ENCODE results near the gene THSD4. TPM values are rescaled to one million over a fixed set of nuclear protein-coding genes. Genes with fewer than 3 reads are reported as not detected.

The THSD4 gene
- total RNA-seq, 1 donor from 2014 or later, result not detected

DNA sequence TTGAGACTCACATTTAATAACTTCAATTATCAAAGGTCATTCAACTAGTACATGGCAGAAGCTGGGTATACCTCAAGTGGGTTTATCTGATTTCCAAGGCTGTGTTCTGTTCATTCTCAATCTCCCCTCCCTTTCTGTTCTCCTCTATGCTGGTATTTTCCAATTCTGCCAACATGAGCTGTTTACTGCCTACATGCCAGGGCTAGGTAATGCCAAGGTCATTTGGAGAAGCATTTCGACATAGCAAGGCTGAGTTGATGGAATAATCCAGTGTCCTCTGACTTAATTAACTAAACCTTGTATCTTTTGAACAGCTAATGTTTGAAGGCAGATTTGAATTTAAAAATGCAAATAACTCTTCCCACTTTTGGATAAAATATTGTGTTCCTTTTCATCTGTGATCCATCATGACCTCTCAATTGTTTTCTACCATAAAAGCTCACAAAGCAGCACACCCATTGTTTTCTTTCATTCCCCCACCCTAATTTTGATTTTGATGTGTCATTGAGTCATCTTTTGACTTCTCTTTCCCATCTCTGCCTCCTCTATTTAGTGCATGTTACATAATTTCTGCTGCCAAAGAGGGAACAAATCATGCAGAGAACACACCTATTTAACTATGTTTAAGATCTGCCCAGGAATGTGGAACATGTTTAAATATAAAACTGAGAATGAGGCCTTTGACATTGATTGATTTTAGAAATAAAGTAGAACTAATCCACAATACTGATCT lies 386.2 kb downstream of the THSD4 start:
- Mint-ChIP-seq H3K4me1 (ENCODE audit: low read depth) (no peaks in the 10 kb centered on the region), H3K4me3 (ENCODE audit: low read depth) (no peak overlapping the region), H3K27ac (no peak overlapping the region), H3K27me3 (ENCODE audit: low read depth) (peaks cover 8% of the 10 kb centered on the region), H3K9me3 (peaks cover 8% of the 10 kb centered on the region), H3K36me3 (ENCODE audit: low read depth) (no peaks in the 10 kb centered on the region)
- intact Hi-C loops (cut with micrococcal nuclease), result no loop called here
- DNase-seq (ENCODE audit: low spot score), result no peak

DNA sequence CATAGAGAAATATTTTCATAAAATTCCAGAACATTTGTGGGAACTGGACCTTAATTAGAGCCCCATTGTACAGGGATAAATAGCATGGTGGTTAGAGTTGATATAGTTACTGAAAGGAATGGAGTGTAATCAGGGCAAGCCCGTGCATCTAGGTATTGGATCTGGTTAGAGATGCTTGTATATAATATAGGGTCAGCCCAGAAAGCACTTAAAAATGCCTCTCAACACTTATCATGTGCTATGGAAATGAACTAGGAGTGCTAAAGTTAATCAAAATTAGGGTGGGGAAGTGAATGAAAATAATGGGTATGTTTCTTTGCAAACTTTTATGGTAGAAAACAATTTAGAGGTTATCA lies 386.8 kb downstream of the THSD4 start:
- H3K9me3 Mint-ChIP-seq, result peaks cover 8% of the 10 kb centered on the region
- H3K4me1 Mint-ChIP-seq (ENCODE audit: low read depth), result no peaks in the 10 kb centered on the region
- H3K4me3 Mint-ChIP-seq (ENCODE audit: low read depth), result no peak overlapping the region
- no peak for DNase-seq (ENCODE audit: low spot score)
- H3K27me3 Mint-ChIP-seq (ENCODE audit: low read depth), result peaks cover 8% of the 10 kb centered on the region
- no peaks in the 10 kb centered on the region for H3K36me3 Mint-ChIP-seq (ENCODE audit: low read depth)
- H3K27ac Mint-ChIP-seq, result no peak overlapping the region
- intact Hi-C loops (cut with micrococcal nuclease), result no loop called here

DNA sequence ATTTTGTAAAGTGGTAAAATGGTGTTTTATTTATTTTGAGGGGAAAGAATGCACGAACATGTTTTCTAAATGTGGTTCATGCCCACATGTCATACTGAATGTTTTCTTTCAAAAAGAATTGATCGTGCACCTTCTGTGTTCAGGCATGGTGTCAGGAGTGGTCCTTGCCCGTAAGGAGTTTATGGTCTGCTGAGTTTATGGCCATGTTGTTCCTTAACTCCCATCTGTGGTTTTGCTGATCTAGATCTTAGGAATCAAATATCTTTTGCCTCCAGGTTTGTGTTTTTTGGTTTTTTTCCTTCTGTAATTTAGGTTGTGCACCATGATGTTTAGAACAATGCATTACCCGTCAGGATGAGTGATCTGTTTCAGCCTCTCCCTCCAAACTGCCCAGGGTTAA lies 390.7 kb downstream of the THSD4 start:
- Mint-ChIP-seq H3K36me3 (ENCODE audit: low read depth) (no peaks in the 10 kb centered on the region), H3K27ac (no peak overlapping the region), H3K4me1 (ENCODE audit: low read depth) (no peaks in the 10 kb centered on the region), H3K9me3 (no peaks in the 10 kb centered on the region), H3K27me3 (ENCODE audit: low read depth) (peaks cover 4% of the 10 kb centered on the region), H3K4me3 (ENCODE audit: low read depth) (no peak overlapping the region)
- intact Hi-C loops (cut with micrococcal nuclease), result no loop called here
- no peak for DNase-seq (ENCODE audit: low spot score)

DNA sequence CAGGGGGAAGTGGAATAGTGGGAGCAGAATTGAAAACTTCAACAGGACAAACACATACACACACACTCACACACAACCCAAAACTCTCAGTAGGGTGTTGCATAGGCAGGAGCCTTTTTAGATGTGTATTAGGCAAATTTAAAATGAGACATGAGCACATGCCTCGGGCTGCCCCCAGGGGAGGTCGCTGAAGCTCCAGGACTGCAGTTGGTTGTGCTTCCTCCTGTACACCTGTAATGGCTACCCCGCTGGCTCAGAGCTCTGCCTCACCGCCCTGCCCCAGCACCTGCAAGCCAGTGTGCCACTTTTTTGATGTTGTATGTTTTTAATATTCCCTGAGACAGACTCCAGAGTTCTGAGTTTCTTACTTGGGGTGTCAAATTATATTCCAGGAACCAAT lies 391.7 kb downstream of the THSD4 start:
- no peaks in the 10 kb centered on the region for H3K4me1 Mint-ChIP-seq (ENCODE audit: low read depth)
- H3K9me3 Mint-ChIP-seq, result no peaks in the 10 kb centered on the region
- intact Hi-C loops (cut with micrococcal nuclease), result no loop called here
- no peak overlapping the region for H3K27ac Mint-ChIP-seq
- no peak for DNase-seq (ENCODE audit: low spot score)
- H3K27me3 Mint-ChIP-seq (ENCODE audit: low read depth), result peaks cover 4% of the 10 kb centered on the region
- H3K36me3 Mint-ChIP-seq (ENCODE audit: low read depth), result no peaks in the 10 kb centered on the region
- H3K4me3 Mint-ChIP-seq (ENCODE audit: low read depth), result no peak overlapping the region

- intact Hi-C loops (cut with micrococcal nuclease), result no loop called here
- no peak overlapping the region for H3K27ac Mint-ChIP-seq
Observed at GRCh38 chr15:71508081-71508682, 392.9 kb downstream of the THSD4 start.

DNA sequence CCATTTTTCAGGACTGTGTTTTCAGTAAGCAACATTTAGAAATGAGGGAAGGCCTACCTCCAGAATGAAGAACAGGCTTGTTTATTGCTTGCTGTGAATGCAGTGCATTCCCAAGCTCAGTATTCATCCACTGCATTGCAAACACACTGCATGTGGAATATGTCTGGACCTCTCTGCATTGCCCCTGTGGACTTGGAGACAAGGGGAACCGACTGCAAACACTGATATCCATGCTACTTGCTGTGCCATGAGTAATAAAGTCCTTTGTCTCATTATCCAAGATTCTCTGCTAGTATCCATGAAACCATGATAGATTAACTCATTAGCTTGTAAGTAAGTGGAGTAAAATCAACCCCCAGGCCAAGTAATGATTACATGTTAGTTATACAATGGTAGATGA lies 393.9 kb downstream of the THSD4 start:
- DNase-seq (ENCODE audit: low spot score), result no peak
- intact Hi-C loops (cut with micrococcal nuclease), result no loop called here
- H3K27me3 Mint-ChIP-seq (ENCODE audit: low read depth), result peaks cover 7% of the 10 kb centered on the region
- no peaks in the 10 kb centered on the region for H3K4me1 Mint-ChIP-seq (ENCODE audit: low read depth)
- H3K27ac Mint-ChIP-seq, result no peak overlapping the region
- H3K9me3 Mint-ChIP-seq, result no peaks in the 10 kb centered on the region
- no peak overlapping the region for H3K4me3 Mint-ChIP-seq (ENCODE audit: low read depth)
- no peaks in the 10 kb centered on the region for H3K36me3 Mint-ChIP-seq (ENCODE audit: low read depth)

More at GRCh38 chr15:71508081-71508682, 392.9 kb downstream of the THSD4 start:
- Mint-ChIP-seq H3K4me1 (ENCODE audit: low read depth) (no peaks in the 10 kb centered on the region), H3K36me3 (ENCODE audit: low read depth) (no peaks in the 10 kb centered on the region), H3K4me3 (ENCODE audit: low read depth) (no peak overlapping the region), H3K27me3 (ENCODE audit: low read depth) (peaks cover 4% of the 10 kb centered on the region), H3K9me3 (no peaks in the 10 kb centered on the region)
- no peak for DNase-seq (ENCODE audit: low spot score)

DNA sequence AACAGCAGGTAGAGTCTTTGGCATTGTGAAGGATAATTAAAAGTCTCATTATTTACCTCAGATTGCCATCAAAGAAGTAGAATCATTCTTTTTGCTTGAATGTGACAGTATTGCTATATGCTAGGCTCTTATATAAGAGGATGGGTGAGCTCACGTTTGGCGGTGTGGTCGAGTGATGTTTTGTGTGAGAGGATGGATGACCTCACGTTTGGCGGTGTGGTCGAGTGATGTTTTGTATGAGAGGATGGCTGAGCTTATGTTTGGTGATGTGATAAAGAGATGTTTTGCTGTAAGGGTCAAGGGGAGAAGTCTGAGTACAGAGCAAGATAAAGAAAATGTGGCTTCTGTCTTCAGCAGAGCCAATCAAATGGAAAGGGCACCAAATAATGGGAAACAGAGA lies 395.5 kb downstream of the THSD4 start:
- intact Hi-C loops (cut with micrococcal nuclease), result no loop called here
- H3K27me3 Mint-ChIP-seq (ENCODE audit: low read depth), result peaks cover 4% of the 10 kb centered on the region
- H3K36me3 Mint-ChIP-seq (ENCODE audit: low read depth), result no peaks in the 10 kb centered on the region
- no peak overlapping the region for H3K27ac Mint-ChIP-seq
- no peaks in the 10 kb centered on the region for H3K4me1 Mint-ChIP-seq (ENCODE audit: low read depth)
- H3K4me3 Mint-ChIP-seq (ENCODE audit: low read depth), result no peak overlapping the region
- no peak for DNase-seq (ENCODE audit: low spot score)
- H3K9me3 Mint-ChIP-seq, result no peaks in the 10 kb centered on the region

DNA sequence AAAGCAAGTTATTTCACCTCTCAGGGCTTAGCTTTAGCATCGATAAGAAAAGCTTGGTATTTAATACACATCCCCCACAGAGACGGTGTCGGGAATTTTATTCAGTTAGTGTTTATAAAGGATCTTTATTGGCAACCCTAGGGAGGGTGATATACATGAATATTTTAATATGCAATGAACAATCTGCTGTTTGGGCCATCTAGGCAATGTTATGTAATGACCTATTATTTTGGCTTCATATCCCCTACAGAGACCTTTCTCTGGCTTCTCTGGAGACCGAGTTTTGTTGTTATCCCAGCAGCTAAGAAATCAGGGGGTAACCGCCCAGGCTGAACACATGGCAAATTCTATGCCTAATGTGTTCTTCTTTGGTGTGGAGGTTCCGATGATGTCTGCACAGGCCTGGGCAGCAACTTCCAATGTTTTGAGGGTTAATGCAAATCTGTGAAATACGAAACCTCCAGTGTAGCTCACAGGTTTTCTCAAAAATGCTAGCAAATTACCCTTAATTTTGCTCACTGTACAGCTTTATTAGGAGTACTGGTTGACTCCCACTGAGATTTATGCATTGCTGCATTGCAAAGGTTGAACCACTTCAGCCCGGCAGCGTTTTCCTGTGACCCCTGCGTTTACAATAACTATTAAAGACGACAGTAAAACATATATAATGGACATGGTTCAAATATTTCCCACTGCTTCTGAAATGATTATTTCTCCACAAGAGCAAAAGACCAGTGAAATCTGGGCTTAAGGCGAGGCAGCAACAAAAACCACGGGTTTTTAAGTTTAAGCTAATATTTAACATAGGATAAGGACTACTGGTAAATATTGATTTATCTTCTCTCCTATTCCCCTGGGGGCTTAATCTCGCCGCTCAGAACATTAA lies 396.8 kb downstream of the THSD4 start:
- no peak overlapping the region for H3K27ac Mint-ChIP-seq
- intact Hi-C loops (cut with micrococcal nuclease), result no loop called here

GRCh38 chr15:71512682-71513006 lies 397.4 kb downstream of the THSD4 start:
- Mint-ChIP-seq H3K4me1 (ENCODE audit: low read depth) (no peaks in the 10 kb centered on the region), H3K4me3 (ENCODE audit: low read depth) (no peak overlapping the region), H3K36me3 (ENCODE audit: low read depth) (no peaks in the 10 kb centered on the region), H3K9me3 (no peaks in the 10 kb centered on the region), H3K27ac (no peak overlapping the region), H3K27me3 (ENCODE audit: low read depth) (peaks cover 7% of the 10 kb centered on the region)
- intact Hi-C loops (cut with micrococcal nuclease), result no loop called here
- DNase-seq (ENCODE audit: low spot score), result no peak

More for the DNA sequence above, 396.8 kb downstream of the THSD4 start:
- H3K9me3 Mint-ChIP-seq, result no peaks in the 10 kb centered on the region
- H3K4me1 Mint-ChIP-seq (ENCODE audit: low read depth), result no peaks in the 10 kb centered on the region
- H3K4me3 Mint-ChIP-seq (ENCODE audit: low read depth), result no peak overlapping the region
- DNase-seq (ENCODE audit: low spot score), result no peak
- H3K27me3 Mint-ChIP-seq (ENCODE audit: low read depth), result peaks cover 4% of the 10 kb centered on the region
- no peaks in the 10 kb centered on the region for H3K36me3 Mint-ChIP-seq (ENCODE audit: low read depth)

DNA sequence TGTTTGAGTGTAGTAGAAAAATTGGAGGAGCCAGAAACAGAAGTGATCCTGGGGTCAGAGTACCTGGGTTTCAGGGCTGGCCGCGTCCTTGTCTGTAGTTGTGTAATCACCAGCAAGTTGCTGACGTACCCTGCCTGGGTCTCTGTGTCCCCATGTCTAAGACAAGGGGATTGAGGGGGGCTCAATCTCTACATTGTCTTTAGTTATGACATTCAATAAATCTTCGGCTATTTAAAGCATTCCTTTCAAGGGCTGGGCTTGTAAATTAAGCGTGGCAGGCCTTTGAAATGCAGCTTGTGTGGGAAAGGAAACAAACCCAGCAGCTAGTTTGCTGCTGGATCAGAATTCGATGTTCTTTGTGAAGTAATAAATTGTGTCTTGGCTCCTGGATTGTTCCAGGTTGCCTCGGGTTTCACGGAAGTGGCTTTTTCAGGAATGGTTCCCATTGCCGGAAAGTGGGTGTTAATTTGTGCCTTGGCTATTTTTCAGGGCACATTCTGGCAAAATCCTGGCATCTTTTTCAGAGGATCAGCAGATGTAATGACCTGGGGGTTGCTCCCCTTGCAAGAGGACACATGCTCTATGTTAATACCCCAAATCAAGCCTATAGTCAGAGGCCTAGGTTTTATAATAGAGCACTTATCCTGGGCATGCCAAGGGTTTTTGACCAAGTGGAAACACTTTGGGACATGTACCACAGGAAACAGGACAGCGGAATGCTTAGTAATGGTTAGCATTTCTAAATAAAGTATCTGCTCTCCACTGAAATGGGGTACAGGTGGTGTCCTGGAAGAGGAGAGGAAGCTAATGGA lies 400.3 kb downstream of the THSD4 start:
- Mint-ChIP-seq H3K9me3 (no peaks in the 10 kb centered on the region), H3K36me3 (ENCODE audit: low read depth) (no peaks in the 10 kb centered on the region), H3K27me3 (ENCODE audit: low read depth) (peaks cover 7% of the 10 kb centered on the region), H3K4me1 (ENCODE audit: low read depth) (no peaks in the 10 kb centered on the region), H3K27ac (no peak overlapping the region), H3K4me3 (ENCODE audit: low read depth) (no peak overlapping the region)
- no peak for DNase-seq (ENCODE audit: low spot score)
- intact Hi-C loops (cut with micrococcal nuclease), result no loop called here

GRCh38 chr15:71517751-71518150 lies 402.5 kb downstream of the THSD4 start:
- no peak overlapping the region for H3K27ac Mint-ChIP-seq
- H3K4me3 Mint-ChIP-seq (ENCODE audit: low read depth), result no peak overlapping the region
- no peaks in the 10 kb centered on the region for H3K4me1 Mint-ChIP-seq (ENCODE audit: low read depth)
- no peak for DNase-seq (ENCODE audit: low spot score)
- intact Hi-C loops (cut with micrococcal nuclease), result no loop called here
- no peaks in the 10 kb centered on the region for H3K36me3 Mint-ChIP-seq (ENCODE audit: low read depth)
- H3K9me3 Mint-ChIP-seq, result no peaks in the 10 kb centered on the region
- H3K27me3 Mint-ChIP-seq (ENCODE audit: low read depth), result peaks cover 8% of the 10 kb centered on the region

DNA sequence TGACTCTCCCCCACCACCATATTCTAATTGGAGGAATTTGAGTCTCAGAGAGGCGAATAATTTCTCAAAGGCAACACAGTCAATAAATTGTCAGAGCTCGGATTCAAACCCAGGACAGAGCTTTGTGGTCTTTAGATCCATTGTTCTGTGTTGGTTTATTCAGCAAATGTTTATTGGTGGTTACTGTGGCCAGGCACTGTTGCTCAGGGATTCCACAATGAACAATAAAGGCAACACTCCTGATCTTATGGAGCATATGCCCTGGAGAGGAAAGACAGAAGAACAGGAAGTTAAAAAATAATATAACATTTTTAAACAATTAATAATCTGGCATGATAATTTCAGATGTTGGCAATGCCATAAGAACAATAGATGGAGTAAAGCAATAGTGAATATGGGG lies 403.4 kb downstream of the THSD4 start:
- no peak for DNase-seq (ENCODE audit: low spot score)
- no peak overlapping the region for H3K4me3 Mint-ChIP-seq (ENCODE audit: low read depth)
- intact Hi-C loops (cut with micrococcal nuclease), result no loop called here
- H3K4me1 Mint-ChIP-seq (ENCODE audit: low read depth), result no peaks in the 10 kb centered on the region
- H3K9me3 Mint-ChIP-seq, result no peaks in the 10 kb centered on the region
- no peaks in the 10 kb centered on the region for H3K36me3 Mint-ChIP-seq (ENCODE audit: low read depth)
- H3K27me3 Mint-ChIP-seq (ENCODE audit: low read depth), result peaks cover 8% of the 10 kb centered on the region
- no peak overlapping the region for H3K27ac Mint-ChIP-seq
